NCI-H2081 treated with DMSO at 0.1 percent for 48 hours (cell line): ENCODE data around the gene GMDS.

Experiments
- DNase-seq: peaks from one replicate; lab custom pipeline; 2025; lab: John Stamatoyannopoulos, UW

The GMDS gene

DNA sequence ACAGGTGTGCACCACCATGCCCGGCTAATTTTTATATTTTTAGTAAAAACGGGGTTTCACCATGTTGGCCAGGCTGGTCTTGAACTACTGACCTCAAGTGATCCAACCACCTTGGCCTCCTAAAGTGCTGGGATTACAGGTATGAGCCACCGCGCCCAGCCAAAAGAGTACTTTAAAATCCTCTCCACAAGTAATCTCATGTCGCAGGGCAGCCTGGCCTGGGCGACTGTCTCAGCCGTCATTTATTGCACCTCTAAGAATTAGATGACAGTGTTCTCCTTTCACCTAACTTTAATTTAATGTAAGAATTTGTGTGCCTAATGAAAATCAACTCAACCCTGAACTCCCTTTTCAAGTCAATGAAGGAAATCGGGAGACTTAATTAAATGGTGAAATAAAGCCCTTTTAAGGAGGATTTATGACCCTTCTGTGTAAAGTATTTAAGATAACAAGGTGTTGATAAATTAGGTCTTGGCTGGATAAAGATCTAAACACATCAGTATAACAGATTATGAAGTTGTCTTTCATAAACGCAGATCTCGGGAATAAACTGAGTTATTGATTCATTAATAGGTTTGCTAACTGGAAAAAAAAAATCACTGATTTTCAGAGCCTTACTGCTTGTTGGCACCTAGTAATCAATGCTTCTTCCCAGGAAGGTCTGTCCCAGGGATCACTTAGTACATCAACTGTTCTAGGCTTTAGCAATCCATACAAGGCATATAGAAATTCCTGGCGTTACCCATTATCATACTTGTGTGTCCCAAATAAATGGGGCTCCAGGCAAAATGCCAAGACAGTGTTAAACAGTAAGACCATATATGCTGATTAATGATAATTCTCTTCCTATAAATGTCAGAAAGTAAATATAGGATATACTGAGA lies 209.3 kb downstream of the GMDS start:
- DNase-seq, result no peak

DNA sequence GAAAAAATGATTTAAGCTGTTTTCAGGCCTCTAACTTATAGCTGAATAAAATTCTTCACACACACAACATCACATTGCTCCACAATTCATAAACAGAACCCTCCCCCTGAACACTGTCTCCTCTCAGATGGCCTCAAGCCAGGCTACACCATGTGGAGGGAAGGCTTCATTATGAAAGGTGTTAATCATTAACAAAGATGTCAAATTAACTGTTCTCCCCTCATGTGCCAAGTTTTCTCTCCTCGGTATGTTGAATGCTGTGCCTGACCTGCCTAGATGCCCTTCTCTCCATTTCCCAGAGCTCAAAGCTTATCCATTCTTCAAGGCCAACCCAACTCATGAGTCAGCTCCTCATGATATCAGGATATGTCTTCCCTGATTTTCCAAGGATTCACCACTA lies 210.4 kb downstream of the GMDS start:
- DNase-seq, result no peak

DNA sequence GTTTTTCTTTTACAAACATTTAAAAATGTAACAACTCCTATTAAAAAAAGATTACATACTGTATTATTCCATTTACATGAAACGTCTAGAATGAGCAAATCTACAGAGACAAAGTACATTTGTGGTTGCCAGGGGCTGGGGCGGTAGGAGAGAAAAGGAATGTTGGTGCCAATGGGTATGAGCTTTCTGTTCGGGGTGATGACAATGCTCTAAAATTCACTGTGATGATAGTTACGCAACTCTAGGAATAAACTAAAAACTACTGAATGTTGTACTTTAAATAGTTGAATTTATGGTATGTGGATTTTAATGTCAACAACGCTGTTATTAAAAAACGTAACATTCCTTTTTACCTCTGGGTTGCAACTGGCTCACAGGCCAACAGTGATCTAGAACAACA lies 211.1 kb downstream of the GMDS start:
- no peak for DNase-seq

- DNase-seq, result no peak
Measured at GRCh38 chr6:2033544-2033943, 211.9 kb downstream of the GMDS start.

- no peak for DNase-seq
Measured at GRCh38 chr6:2030682-2031244, 214.6 kb downstream of the GMDS start.

DNA sequence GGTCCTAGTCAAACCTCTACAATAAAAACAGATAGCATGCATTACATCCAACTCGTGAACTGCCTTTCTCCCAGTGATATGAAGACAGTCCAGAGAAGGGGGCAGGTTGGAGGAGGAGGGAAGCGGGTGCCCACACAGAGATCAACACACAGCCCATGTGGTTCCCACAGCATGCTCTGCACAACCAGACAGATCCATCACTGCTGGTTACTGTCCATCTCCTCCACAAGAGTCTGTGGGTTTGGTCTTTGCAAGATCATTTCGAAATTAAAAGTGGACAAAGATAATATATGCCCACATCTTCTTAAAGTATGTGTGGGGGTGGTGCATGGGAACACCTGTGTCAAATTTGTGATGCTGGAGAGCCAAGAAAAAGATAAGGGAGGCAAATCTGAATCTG lies 215.5 kb downstream of the GMDS start:
- DNase-seq, result no peak

DNA sequence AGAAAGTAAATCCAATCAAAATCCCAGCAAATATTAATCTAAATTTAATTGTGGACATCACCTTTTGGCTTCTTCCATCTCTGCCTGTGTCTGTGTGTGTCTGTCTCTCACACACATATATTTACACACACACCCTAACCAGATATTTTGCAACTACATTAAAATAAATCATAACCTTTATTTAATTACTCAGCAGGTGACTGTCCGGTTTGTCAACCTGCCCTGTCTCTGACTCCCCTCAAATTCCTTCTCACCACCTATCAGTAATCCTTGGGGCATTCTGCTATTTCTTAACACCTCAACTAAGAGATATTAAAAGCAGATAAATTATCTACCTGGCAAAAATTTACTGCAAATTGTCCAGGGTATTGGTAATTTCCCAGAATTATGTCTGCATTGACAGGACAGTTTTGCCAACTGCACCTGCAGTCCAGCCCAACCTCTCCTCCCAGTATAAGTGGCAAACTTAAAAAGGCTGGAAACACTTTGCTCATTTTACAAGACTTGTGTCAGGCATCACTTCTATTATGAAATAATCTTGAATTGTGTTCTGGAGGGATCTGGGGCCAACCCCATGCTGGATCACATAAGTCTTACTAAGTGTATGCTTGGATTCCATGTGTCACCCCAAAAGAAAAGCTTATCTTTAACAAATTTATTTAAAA lies 216.1 kb downstream of the GMDS start:
- no peak for DNase-seq

- DNase-seq, result peak; percentile 94
Measured at GRCh38 chr6:2028457-2029038, 216.9 kb downstream of the GMDS start.

DNA sequence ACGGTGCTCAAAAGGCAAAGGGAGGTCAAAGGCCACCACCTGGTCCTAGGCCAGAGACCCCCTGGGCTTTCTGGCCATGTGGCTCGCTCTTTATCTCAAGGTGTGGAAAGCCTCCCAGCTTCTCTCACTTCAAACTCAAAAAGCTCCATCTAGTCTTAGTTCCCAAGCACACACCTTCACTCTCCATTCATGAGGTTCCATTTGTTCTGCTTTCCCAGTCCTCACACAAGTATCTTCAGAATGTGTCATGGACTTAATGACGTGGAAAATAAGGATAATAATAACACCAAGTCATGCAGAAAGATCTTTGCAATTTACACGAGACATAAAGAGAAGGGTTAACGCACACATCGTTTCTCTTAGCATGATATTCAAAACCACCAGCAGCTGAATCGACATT lies 219.3 kb downstream of the GMDS start:
- DNase-seq, result no peak

GRCh38 chr6:2021713-2022125 lies 223.7 kb downstream of the GMDS start:
- DNase-seq, result peak; percentile 82

DNA sequence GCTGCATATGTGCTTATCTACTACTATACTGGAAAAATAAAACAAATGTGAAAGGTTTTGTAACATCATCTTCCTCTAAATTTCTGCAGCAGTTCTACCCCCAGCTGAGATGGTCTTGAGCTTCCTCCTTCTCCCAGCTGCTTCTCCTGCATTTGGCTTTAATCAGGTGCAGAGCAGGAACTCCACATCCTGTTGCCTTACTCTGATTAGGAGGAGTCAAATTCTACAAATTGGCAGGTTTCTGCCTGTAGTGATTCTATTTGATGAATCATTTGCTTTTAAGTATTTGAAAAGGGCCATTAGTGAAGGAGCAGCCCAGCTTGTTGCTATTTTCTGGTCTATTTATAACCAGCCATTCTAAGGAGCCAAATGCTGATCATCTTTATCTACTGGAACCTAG lies 224.5 kb downstream of the GMDS start:
- no peak for DNase-seq

DNA sequence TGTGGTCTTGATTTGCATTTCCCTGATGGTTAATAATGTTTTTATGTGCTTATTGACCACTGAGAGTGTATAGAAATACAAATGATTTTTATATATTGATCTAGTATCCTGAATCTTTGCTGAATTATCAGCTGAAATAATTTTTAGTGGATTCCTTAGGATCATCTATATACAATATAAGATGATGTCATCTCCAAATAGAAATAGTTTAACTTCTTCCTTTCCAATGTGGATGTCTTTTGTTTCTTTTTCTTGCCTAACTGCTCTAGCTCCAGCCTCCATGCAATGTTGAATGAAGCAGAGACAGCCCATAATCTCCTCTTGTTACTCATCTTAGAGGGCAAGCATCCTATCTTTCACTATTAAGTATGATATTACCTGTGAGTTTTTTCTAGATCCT lies 226.4 kb downstream of the GMDS start:
- DNase-seq, result no peak

- no peak for DNase-seq
Measured at GRCh38 chr6:2016040-2016439, 229.4 kb downstream of the GMDS start.

DNA sequence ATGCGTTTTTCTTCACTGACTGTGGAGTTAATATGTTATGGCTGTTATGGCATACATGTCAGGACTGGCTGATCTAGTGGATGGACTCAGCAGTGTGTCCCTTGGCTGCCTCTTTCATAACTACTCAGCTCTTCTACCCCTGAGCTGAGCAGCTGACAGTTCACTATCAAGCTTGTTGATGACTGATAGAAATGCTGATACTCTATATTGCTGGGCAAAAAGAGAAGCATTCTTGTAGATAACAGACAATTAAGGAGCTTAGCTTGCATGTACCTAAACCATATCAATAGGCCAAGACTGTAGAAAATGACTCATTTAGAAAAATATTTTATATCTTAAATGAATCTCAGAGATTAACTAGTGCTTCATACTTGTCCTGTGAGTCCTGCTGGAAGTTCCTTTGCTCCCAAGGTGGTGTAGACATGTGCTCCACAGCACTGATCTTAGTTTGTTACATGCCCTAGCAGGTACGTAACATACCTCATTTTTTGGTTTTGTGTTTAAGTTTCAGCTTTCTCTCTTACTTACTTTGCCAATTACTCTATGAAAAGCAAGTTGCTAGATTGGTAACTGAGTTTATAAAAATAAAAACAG lies 236.9 kb downstream of the GMDS start:
- DNase-seq, result no peak

GRCh38 chr6:2007165-2007564 lies 238.2 kb downstream of the GMDS start:
- DNase-seq, result no peak

DNA sequence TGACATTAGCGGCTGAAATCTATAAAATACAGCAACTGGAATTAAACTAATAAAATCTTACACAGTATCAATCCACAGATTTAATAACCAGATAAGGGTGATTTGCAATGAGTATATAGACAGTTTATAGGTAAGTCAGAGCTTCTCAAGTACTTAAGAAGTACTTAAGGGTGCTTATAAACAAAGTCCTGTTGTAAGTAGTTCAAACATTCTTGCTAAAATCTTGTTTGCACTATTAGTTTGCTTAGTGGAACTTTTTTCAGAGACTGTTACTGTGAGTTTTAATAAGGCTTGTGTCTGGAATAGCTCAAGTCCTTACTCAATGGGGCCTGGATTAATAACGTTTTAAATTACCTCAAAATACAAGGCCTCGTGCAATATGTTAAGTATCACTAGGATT lies 240.5 kb downstream of the GMDS start:
- DNase-seq, result no peak

DNA sequence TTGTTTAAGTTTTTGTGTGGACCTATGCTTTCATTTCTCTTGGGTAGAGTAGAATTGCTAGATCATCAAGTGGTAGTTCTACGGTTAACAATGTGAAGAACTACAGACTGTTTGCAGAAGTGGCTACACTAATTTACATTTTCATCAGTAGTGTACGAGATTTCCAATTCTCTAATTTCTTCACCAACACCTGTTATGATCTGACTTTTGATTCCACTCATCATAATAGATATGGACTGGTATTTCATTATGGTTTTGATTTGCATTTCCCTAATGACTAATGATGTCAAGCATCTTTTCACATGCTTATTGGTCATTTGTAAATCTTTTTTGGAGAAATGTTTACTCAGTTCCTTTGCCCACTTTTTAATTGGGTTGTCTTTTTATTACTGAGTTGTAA lies 244.4 kb downstream of the GMDS start:
- no peak for DNase-seq

DNA sequence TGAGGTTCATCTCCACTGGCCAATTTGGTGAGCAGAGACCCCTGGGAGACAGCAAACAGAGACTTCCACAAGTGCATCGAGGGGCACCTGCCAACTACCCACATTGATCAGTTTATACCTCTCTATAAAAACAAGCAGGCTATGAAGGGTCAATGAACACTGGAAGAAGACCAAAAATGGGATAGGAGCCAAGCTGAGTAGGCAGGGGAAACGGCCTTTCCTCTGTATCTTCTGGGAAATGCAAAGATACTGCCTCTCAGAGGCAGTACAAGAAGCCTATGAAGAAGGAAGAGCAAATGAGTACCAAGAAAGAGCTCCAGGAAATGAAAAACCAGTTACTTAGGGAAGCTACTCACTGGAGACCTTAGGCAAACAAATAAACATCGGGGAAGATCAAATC lies 247.7 kb downstream of the GMDS start:
- DNase-seq, result no peak

DNA sequence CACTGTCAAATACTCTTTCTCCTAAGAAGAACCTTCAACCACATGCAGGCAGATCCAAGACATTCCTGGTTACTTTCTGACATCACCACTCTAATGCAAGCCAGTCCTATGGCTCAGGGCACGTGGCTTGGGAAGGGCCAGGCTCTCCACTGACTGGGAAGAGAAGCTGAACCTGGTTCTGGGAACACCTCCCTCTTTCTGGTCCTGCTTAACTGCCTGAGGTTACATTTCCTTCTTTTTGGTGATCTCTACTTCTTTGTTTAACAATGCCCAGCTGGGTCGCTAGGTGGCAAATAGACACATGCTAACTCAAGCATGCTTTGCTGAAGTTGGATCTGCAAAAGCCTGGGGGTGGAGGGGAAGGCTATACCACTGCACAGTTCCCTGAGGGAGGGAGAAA lies 249.8 kb downstream of the GMDS start:
- no peak for DNase-seq

- DNase-seq, result no peak
Measured at GRCh38 chr6:1993042-1993441, 252.4 kb downstream of the GMDS start.

- no peak for DNase-seq
Measured at GRCh38 chr6:1991332-1991878, 254.0 kb downstream of the GMDS start.

- no peak for DNase-seq
Measured at GRCh38 chr6:1988843-1989242, 256.6 kb downstream of the GMDS start.
